Stimulated activated CD4-positive, alpha-beta T cell treated with anti-CD3 and anti-CD28 coated beads, Interleukin-2, amount 100 ng/mL, for 24 hours (primary cell): ENCODE data around the gene PPP2R5E.
A peak's percentile ranks its signal among the peaks of the same experiment; 100 is the strongest.

ENCODE experiments used
- DNase-seq, 2 donors: peaks; one replicate each; pipeline ENCODE4 v3.0.0-alpha.2; 2020

PPP2R5E gene

DNA sequence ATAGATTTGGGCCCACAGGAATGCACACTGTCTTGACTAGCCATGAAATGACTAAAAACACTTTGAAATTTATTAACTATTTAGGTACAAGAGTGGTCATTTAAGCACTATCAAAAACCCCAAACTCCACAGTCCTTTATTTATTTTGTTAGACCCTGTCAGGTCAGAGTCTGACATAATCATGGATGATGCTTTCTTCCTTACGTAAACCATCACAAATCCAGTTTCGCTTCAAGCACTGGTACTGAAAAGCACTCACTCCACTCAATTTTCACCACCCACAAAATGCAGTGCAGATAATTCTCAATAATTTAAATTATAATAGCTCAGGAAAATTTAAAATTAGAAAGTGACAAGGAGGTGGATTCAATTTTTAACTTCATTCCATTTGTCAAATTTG is 25.8 kb downstream of the PPP2R5E start:
- DNase-seq: no peak

DNA sequence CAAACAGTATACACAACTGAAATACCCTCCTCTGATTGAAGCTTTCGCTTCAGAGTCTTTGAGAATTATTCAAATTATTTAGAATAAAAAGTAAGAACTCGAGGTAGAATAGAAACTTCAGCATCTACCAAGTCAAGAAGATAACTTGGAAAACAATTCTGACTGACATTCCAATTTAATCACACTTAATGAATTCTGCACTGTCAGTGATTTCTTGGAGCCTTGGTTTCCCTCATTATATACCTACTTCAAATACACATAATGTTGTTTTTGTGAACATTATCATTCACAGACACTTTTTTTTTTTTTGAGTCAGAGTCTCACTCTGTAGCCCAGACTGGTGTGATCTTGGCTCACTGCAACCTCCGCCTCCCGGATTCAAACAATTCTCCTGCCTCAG is 27.9 kb downstream of the PPP2R5E start:
- no peak for DNase-seq

DNA sequence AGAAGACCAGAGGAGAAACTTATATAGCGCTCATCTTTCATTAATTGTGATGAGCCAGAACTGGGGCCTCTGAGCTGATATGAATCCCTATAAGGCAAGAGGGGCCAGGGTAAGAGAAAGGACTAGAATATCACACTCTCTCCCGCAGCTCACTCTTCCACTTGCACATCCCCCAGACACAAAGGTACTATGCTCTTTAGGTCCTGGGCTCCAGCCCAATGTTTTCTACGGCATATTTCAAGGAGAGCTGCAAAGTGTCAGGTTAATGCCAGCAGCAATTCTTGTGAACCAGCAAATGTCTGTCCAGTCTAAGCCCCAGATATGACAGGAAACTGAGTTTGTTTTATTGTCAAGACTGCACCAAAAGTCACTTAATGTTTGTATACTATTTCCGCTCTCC is 29.4 kb downstream of the PPP2R5E start:
- no peak for DNase-seq

- DNase-seq: no peak
These were observed 30.3 kb downstream of the PPP2R5E start for GRCh38 chr14:63512861-63513260.

DNA sequence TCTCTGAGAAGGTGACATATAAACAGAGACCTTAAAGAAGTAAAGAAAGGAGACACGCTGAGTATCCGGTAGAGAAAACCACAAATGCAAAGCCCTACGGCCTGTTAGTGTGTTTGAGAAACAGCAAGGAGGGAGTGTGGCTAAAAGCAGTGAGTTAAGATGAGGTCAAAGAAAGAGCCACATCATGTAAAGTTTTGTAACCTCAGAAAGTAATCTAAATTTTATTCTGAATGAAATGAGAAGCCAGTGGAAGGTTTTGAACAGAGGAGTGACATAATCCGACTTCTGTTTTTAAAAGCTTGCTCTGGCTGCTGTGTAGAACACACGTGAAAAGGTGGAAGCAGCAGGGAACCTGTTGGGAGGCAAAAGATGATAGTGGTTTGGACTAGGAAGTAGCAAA is 32.6 kb downstream of the PPP2R5E start:
- DNase-seq: no peak

- DNase-seq: no peak
These were observed 35.1 kb downstream of the PPP2R5E start for GRCh38 chr14:63508033-63508432.

- DNase-seq: no peak
These were observed 38.5 kb downstream of the PPP2R5E start for GRCh38 chr14:63504648-63505047.

DNA sequence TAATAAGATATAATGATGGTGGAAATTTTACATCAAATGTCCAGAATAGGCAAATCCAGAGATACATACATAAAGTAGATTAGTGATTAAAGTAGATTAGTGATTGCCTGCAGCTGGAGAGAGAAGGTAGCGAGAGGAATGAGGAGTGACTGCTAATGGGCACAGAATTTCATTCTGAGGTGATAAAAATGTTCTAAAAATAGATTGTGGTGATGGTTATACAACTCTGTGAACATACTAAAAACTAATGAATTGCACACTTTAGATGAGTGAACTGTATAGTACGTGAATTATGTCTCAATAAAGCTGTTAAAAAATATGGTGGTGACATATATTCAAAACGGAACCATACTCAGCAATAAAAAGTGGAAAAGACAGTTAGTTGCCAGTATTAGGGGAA is 41.7 kb downstream of the PPP2R5E start:
- no peak for DNase-seq

GRCh38 chr14:63499701-63500250 is 43.4 kb downstream of the PPP2R5E start:
- DNase-seq: no peak

GRCh38 chr14:63496837-63497400 is 46.3 kb downstream of the PPP2R5E start:
- no peak for DNase-seq

DNA sequence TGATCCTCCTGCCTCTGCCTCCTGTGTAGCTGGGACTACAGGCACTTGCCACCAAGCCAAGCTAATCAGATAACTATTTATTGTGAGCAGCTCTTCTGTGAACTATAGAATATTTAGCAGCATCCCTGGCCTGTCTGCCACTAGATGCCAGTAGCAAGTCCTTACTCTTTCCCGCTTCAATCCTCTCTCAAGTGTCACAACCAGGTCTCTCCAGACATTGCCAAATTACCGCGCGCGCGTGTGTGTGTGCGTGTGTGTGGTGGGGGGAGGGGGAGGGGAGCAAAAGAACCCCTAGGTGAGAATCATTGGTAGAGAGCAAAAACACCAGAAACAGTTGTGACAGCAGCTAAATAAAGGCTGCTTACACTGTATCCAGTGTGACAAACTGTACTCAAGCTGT is 49.9 kb downstream of the PPP2R5E start:
- DNase-seq: no peak

- no peak for DNase-seq
These were observed 50.8 kb downstream of the PPP2R5E start for GRCh38 chr14:63492391-63492790.

DNA sequence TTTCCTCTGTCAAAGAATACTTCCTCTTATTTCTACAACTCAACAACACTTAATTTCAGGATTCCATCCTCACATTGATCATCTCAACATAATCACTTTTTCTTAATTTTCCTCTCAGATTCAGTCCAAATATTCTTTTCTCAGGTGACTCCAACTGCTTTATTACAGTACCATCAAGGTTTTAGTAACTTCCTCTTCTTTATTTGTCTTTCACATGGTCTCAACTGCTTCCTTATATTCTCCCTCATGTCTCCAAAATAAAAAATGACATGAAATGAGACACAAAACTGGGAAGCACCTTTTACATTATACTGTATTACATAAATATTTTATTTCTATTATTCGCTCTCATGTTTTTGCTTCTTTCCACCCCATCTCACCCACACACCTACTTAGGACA is 55.5 kb downstream of the PPP2R5E start:
- no peak for DNase-seq

- no peak for DNase-seq
These were observed 56.4 kb downstream of the PPP2R5E start for GRCh38 chr14:63486738-63487137.

DNA sequence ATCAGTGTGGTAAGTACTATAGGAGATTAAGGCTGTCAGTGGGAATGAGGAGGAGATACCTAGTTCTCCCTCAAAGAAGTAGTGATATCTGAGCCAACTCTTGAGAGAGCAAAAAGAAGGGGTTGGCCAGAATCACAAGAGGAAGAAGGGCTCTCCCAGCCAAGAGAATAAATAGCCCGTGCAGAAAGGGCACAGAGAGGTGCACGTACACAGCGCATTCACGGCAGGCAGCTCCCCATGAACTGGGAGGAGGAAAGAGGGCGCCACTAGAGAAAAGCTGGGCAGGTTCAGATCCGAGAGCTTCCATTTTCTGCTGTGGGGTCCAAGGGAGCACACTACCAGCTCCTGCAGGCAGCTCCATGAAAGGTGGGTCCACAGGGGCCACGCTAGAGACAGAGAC is 59.9 kb downstream of the PPP2R5E start:
- DNase-seq: no peak

GRCh38 chr14:63480599-63480998 is 62.6 kb downstream of the PPP2R5E start:
- DNase-seq: no peak

DNA sequence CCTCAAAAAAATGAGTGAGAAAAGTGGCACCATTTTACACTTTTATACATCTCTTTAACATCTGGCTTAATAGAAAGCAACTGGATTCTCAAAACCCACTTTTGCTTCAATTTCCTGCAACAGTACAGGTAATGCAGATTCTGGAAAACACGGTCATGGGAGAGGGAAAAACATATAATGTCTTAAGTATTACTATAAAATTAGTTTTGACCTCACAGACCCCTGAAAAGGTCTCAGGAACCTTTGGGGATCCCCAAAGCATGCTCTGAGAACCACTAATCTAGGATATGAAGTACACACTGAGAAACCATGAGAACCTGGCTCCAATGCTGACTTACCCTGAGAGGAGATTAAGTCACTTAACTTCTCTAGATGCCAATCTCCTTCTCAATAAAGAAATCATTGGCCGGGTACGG is 64.7 kb downstream of the PPP2R5E start:
- DNase-seq: peak in 1 of 2 donors; percentile 5

DNA sequence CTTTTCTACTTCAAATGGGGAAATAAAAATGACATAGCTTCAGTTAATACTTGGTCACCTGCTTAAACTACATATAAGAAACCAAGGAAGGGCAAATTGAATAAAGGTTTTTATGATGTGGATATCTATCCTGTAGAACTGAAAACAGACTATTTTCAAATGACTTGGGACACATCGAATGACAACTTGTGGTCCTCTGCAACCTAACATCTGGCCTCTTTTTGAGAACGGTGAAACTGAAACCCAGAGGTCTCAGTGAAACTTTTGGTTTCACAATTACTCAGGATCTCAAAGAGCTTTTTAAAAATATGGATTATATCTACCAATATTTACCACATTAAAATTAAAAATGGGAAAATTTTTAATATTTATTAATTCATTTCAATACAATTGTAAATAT is 65.2 kb downstream of the PPP2R5E start:
- DNase-seq: peak in 1 of 2 donors; percentile 22

GRCh38 chr14:63477556-63477955 is 65.6 kb downstream of the PPP2R5E start:
- DNase-seq: no peak

DNA sequence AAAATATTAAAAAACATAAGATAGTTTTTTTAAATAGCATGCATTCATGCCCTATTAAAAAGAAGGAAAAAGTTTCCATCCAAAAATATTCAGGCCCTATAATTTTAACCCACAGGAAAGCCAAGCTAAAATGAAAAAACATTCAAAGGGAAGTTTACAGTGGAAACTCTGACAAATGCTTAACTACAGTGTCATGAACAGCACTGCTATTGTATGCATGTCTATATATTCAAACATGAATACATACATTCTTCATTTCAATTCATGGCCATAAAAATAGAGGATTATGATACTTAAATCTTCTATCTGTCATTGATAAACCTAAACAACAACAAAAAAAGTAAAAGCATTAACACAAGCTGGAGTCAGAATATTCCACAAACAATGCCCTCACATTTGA is 67.4 kb downstream of the PPP2R5E start:
- no peak for DNase-seq

- DNase-seq: no peak
These were observed 68.3 kb downstream of the PPP2R5E start for GRCh38 chr14:63474844-63475243.

GRCh38 chr14:63474111-63474510 is 69.1 kb downstream of the PPP2R5E start:
- peak; percentile 7 to 25 for DNase-seq

- no peak for DNase-seq
These were observed 70.0 kb downstream of the PPP2R5E start for GRCh38 chr14:63472986-63473788.

DNA sequence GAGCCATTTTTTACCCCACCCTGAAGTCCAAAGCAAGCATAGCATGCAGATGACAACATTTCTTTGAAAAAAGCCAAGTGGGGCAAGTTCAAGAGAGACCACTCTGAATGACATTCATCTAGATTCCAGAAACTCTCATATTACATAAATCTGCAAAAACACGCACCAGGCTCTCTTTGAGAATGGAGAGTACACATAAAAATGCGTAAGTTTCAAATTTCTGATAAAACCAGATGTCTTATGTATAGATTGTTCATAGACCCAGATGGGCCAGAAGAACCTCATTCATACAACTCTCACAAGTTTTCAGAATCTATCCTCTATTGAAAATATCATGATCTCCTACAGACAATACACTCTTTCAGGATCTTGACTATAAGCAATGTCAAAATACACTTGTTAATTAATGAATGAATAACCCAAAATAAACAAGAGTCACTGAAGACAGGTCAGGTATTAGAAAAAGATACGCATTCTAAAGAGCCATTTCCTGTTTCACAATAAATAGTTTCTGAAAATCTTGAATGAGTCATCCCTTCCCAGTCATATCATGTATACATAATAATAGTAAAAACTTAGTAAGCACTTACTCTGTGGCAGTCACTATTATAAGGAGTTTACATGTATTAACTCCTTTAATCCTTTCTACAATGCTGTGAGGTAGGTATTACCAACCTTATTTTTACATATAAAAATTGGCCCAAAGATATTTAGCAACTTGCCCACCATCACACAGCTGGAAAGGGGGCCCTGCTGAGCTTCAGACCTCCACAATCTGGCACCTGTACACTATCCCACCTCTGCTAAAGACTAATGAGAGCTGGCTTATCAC is 72.0 kb downstream of the PPP2R5E start:
- DNase-seq: no peak
